CD14-positive monocyte (primary cell): ENCODE data around the gene AGRP. TPM values are rescaled to one million over a fixed set of nuclear protein-coding genes. Genes with fewer than 3 reads are reported as not detected.
A peak's percentile ranks its signal among the peaks of the same experiment; 100 is the strongest.

Experiments
- DNase-seq, 3 donors: peaks; one replicate each; pipeline ENCODE4 v3.0.0-alpha.2; 2011 to 2022
- H2AFZ ChIP-seq: 2 replicates; pipeline ENCODE4 v1.6.0; 2012; ENCODE audit warnings: mild to moderate bottlenecking, low read depth, low read length, inconsistent platforms; ENCODE audit not compliant: insufficient read depth, poor library complexity, severe bottlenecking
- H3K27ac ChIP-seq, 2 donors: 1 replicate in 1 of 2; 2 replicates in 1 of 2; pipeline ENCODE4 v1.5.1; 2012 to 2013; ENCODE audit warnings: low read length in 2 of 2, control low read depth in 1 of 2, inconsistent platforms in 1 of 2, low read depth in 1 of 2, mild to moderate bottlenecking in 1 of 2
- H3K27me3 ChIP-seq, 2 donors: one replicate each; pipeline versions ENCODE4 v1.6.0 to v1.6.1; 2011 to 2013; ENCODE audit warnings: low read length in 2 of 2; ENCODE audit not compliant: control insufficient read depth in 2 of 2, insufficient read depth in 2 of 2
- H3K36me3 ChIP-seq, 2 donors: replicated peaks in 1 of 2; 1 replicate in 1 of 2; 2 replicates in 1 of 2; pipeline versions ENCODE4 v1.5.1 to v1.6.1; 2012 to 2013; ENCODE audit warnings: low read length in 2 of 2, control low read depth in 1 of 2, inconsistent platforms in 1 of 2, mild to moderate bottlenecking in 1 of 2; ENCODE audit not compliant: insufficient read depth in 2 of 2, control insufficient read depth in 1 of 2
- H3K4me1 ChIP-seq, 2 donors: 1 replicate in 1 of 2; 2 replicates in 1 of 2; pipeline versions ENCODE4 v1.5.1 to v1.6.1; 2012 to 2013; ENCODE audit warnings: low read length in 2 of 2, control low read depth in 1 of 2, inconsistent platforms in 1 of 2, mild to moderate bottlenecking in 1 of 2, moderate library complexity in 1 of 2; ENCODE audit not compliant: insufficient read depth in 2 of 2, control insufficient read depth in 1 of 2
- H3K4me2 ChIP-seq: replicated peaks from 2 replicates; pipeline ENCODE3; 2012; ENCODE audit warnings: low read length, moderate library complexity, mild to moderate bottlenecking; ENCODE audit not compliant: poor library complexity, severe bottlenecking; ENCODE audit errors: extremely low read depth
- H3K4me3 ChIP-seq, 3 experiments: fragments of 200-600 bp in 1 of 3; sonication (generic) in 1 of 3; replicated peaks in 1 of 3; 1 replicate in 2 of 3; 2 replicates in 1 of 3; pipeline ENCODE4 v1.5.1; 2011 to 2013; ENCODE audit warnings: low read length in 3 of 3, mild to moderate bottlenecking in 3 of 3, control low read depth in 2 of 3, low read depth in 2 of 3, inconsistent platforms in 1 of 3, moderate library complexity in 1 of 3
- H3K79me2 ChIP-seq: 2 replicates; pipeline ENCODE4 v1.6.0; 2012; ENCODE audit warnings: mild to moderate bottlenecking, control low read depth, inconsistent platforms, low read length, moderate library complexity; ENCODE audit not compliant: insufficient read depth
- H3K9ac ChIP-seq: 2 replicates; pipeline ENCODE4 v1.6.0; 2017; ENCODE audit warnings: low read length, mild to moderate bottlenecking; ENCODE audit not compliant: insufficient read depth, poor library complexity, severe bottlenecking
- H3K9me3 ChIP-seq, 2 donors: replicated peaks in 1 of 2; 1 replicate in 1 of 2; 2 replicates in 1 of 2; pipeline versions ENCODE4 v1.5.1 to v1.6.1; 2012 to 2013; ENCODE audit warnings: low read length in 2 of 2, control low read depth in 1 of 2; ENCODE audit not compliant: control insufficient read depth in 1 of 2, insufficient read depth in 1 of 2
- H4K20me1 ChIP-seq: 2 replicates; pipeline ENCODE4 v1.6.0; 2012; ENCODE audit warnings: mild to moderate bottlenecking, low read length, control low read depth, moderate library complexity; ENCODE audit not compliant: insufficient read depth
- H3K27ac Mint-ChIP-seq, 7 donors: one replicate each; pipeline ENCODE4 v1.8.0; 2020; ENCODE audit warnings: mild to moderate bottlenecking in 7 of 7, mixed read lengths in 7 of 7, moderate library complexity in 6 of 7, inconsistent platforms in 2 of 7
- H3K27me3 Mint-ChIP-seq, 3 donors: one replicate each; pipeline ENCODE4 v1.8.0; 2021 to 2022; ENCODE audit warnings: low read depth in 3 of 3, mild to moderate bottlenecking in 3 of 3, mixed read lengths in 3 of 3, moderate library complexity in 3 of 3, inconsistent platforms in 1 of 3
- H3K36me3 Mint-ChIP-seq, 2 donors: one replicate each; pipeline ENCODE4 v1.8.0; 2020; ENCODE audit warnings: mixed read lengths in 2 of 2, inconsistent platforms in 1 of 2, mild to moderate bottlenecking in 1 of 2
- H3K4me1 Mint-ChIP-seq: one replicate; pipeline ENCODE4 v1.8.0; 2020; ENCODE audit warnings: mild to moderate bottlenecking, mixed read lengths
- H3K4me3 Mint-ChIP-seq, 2 donors: one replicate each; pipeline ENCODE4 v1.8.0; 2020; ENCODE audit warnings: mild to moderate bottlenecking in 2 of 2, mixed read lengths in 2 of 2, moderate library complexity in 1 of 2
- H3K9me3 Mint-ChIP-seq, 7 donors: one replicate each; pipeline ENCODE4 v1.8.0; 2020 to 2022; ENCODE audit warnings: mixed read lengths in 7 of 7, mild to moderate bottlenecking in 6 of 7, moderate library complexity in 6 of 7, inconsistent platforms in 2 of 7
- WGBS: methylation state at CpG from one replicate; pipeline ENCODE4 v1.1.5; 2013; ENCODE audit warnings: missing lambda C conversion rate; ENCODE audit not compliant: insufficient coverage; 5-methylcytosine and 5-hydroxymethylcytosine counted together
- intact Hi-C, 2 donors: fragments of 100-400 bp; cut with micrococcal nuclease; formaldehyde crosslinking; loops; one replicate each; pipeline versions ENCODE4 v1.15.0 to v1.15.1; 2023
- polyA plus RNA-seq, 3 donors: library from polyadenylated mRNA; depleted of rRNA in 1 of 3; unstranded in 2 of 3; stranded (reverse) in 1 of 3; fragments of 300-500 nt in 2 of 3; fragments of >200 nt in 1 of 3; fragmentation: Illumina TruSeq in 2 of 3; gene quantifications; 1 replicate in 2 of 3; 2 replicates in 1 of 3; pipeline ENCODE4 v1.2.3, GENCODE V29; 2012 to 2021
- TF ChIP-seq, protein P1 (sequence below): fragments of 200-600 bp; IDR thresholded peaks from one replicate; pipeline ENCODE4 v1.8.0; 2022; ENCODE audit warnings: antibody characterized with exemption, mild to moderate bottlenecking

Gene AGRP
- polyA plus RNA-seq, 3 donors: 0.32 to 0.54 TPM; not detected in 1

DNA sequence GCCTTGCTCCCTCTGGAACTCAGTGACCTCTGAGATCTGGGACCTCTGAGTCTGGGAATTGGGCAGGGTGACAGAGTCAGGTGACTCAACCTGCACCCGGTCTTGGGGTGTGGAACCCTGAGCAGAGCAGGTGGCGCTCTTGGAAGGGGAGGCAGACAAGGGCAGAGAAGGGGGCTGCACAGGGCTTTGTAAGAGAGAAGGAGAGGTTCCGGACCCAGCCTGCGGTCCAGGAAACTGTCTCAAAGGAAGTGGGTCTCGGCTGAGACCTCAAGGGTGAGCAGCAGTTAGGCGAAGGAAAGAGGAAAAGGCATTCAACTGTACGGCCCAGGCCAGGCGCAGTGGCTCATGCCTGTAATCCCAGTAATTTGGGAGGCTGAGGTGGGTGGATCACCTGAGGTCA lies 35.3 kb upstream of the AGRP start:
- Histone ChIP-seq H3K27me3 (no peaks in the 10 kb centered on the region), H3K36me3 (no peaks in the 10 kb centered on the region), H3K4me2 (no peak overlapping the region), H3K79me2 (no peaks in the 10 kb centered on the region), H3K4me3 (no peak overlapping the region), H3K4me1 (peaks cover 54 to 57% of the 10 kb centered on the region in 2 donors), H3K9ac (no peak overlapping the region), H3K27ac (no peak overlapping the region), H3K9me3 (no peaks in the 10 kb centered on the region), H2AFZ (no peak overlapping the region), H4K20me1 (no peaks in the 10 kb centered on the region)
- intact Hi-C loops: loop anchor here in 1 of 2 donors (5.0 kb wide), 1 partner anchor 36 kb away; the partner anchor contains the start of genes AGRP and ATP6V0D1
- TF ChIP-seq, protein P1, sequence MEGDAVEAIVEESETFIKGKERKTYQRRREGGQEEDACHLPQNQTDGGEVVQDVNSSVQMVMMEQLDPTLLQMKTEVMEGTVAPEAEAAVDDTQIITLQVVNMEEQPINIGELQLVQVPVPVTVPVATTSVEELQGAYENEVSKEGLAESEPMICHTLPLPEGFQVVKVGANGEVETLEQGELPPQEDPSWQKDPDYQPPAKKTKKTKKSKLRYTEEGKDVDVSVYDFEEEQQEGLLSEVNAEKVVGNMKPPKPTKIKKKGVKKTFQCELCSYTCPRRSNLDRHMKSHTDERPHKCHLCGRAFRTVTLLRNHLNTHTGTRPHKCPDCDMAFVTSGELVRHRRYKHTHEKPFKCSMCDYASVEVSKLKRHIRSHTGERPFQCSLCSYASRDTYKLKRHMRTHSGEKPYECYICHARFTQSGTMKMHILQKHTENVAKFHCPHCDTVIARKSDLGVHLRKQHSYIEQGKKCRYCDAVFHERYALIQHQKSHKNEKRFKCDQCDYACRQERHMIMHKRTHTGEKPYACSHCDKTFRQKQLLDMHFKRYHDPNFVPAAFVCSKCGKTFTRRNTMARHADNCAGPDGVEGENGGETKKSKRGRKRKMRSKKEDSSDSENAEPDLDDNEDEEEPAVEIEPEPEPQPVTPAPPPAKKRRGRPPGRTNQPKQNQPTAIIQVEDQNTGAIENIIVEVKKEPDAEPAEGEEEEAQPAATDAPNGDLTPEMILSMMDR: no peak
- peaks cover 0 to 5% (median 2%) of the 10 kb centered on the region in 3 donors for H3K27me3 Mint-ChIP-seq
- H3K4me1 Mint-ChIP-seq: peaks cover 50% of the 10 kb centered on the region
- no peak overlapping the region for H3K4me3 Mint-ChIP-seq
- peak overlapping the region in 1 of 7 donors; percentile 32 for H3K27ac Mint-ChIP-seq
- DNase-seq: peak in 1 of 3 donors; percentile 8
- 12% methylated on average over 8 of the region's 8 CpGs for WGBS
- H3K36me3 Mint-ChIP-seq: peaks cover 0 to 3% of the 10 kb centered on the region in 2 donors
- peaks cover 0 to 3% (median 0%) of the 10 kb centered on the region in 7 donors for H3K9me3 Mint-ChIP-seq

DNA sequence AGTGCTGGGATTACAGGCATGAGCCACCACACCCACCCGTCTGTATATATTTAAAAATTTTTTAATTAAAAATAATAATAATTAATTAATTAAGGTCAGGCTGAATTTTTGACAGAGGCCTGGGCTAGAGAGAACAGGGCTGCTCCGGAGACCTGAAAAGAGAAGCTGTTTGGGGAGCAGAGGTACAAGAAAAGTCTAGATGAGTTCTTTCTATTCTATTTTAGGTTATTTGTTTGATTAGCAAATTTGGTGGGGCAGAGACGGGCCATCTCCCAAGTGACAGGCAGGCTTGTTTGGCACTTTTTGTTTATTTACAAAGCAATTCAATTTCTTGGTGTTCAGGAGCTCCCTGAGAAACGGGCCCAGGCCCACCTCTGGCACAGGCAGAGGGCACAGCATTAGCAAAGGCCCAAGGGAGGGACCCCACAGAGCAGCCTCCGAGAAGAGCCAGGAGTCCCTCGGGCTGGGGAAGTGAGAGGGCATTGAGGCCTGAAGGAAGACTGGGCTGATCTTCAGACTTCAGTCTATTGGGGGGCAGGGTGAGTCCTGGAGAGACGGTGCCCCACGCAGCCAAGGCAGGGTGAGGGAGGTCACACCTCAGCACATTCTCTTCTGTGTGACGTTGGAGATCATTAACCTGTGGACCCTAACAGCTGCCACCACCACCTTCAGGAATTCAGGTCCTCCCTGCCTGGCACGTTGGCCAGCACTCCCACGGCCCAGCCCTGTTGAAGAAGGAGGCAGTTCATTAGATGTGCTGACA lies 34.5 kb upstream of the AGRP start:
- Mint-ChIP-seq H3K36me3 (peaks cover 0 to 3% of the 10 kb centered on the region in 2 donors), H3K9me3 (peaks cover 0 to 3% (median 0%) of the 10 kb centered on the region in 7 donors), H3K27me3 (peaks cover 0 to 2% (median 2%) of the 10 kb centered on the region in 3 donors), H3K4me3 (no peak overlapping the region), H3K4me1 (peaks cover 52% of the 10 kb centered on the region), H3K27ac (peak overlapping the region in 3 of 7 donors; percentile 56 to 87 (median 68))
- no peaks in the 10 kb centered on the region for H3K9me3 ChIP-seq
- no peaks in the 10 kb centered on the region for H4K20me1 ChIP-seq
- TF ChIP-seq, protein P1: no peak
- H3K79me2 ChIP-seq: no peaks in the 10 kb centered on the region
- H3K4me3 ChIP-seq: no peak overlapping the region
- no peaks in the 10 kb centered on the region for H3K36me3 ChIP-seq
- no peak overlapping the region for H3K9ac ChIP-seq
- no peaks in the 10 kb centered on the region for H3K27me3 ChIP-seq
- H3K4me2 ChIP-seq: no peak overlapping the region
- 55% methylated on average over 4 of the region's 11 CpGs for WGBS
- DNase-seq: no peak
- intact Hi-C loops: loop anchor here in 1 of 2 donors (5.0 kb wide), 1 partner anchor 36 kb away; the partner anchor contains the start of genes AGRP and ATP6V0D1
- H3K27ac ChIP-seq: peak overlapping the region in 1 of 2 donors; percentile 8
- no peak overlapping the region for H2AFZ ChIP-seq
- H3K4me1 ChIP-seq: peaks cover 54 to 57% of the 10 kb centered on the region in 2 donors
